CD4-positive, alpha-beta T cell treated with Interferon alpha-2 for 1 hour (primary cell): ENCODE data around the gene TMEM229B.

Source experiments
- DNase-seq, 2 donors: peaks; one replicate each; pipeline ENCODE4 v3.0.0-alpha.2; 2020 to 2022

The TMEM229B gene

DNA sequence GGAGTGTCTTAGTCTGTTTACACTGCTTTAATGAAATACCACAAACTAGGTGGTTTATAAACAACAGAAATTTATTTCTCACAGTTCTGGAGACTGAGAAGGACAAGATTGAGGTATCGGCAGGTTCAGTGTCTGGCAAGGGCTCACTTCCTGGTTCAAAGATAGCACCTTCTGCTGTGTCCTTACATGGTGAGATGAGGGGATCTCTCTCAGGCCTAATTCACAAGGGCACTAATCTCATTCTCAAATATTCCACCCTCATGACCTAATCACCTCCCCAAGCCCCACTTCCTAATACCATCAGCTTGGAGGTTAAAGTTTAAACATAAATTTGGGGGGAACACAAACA, 41.5 kb downstream of the TMEM229B start:
- DNase-seq, result no peak

DNA sequence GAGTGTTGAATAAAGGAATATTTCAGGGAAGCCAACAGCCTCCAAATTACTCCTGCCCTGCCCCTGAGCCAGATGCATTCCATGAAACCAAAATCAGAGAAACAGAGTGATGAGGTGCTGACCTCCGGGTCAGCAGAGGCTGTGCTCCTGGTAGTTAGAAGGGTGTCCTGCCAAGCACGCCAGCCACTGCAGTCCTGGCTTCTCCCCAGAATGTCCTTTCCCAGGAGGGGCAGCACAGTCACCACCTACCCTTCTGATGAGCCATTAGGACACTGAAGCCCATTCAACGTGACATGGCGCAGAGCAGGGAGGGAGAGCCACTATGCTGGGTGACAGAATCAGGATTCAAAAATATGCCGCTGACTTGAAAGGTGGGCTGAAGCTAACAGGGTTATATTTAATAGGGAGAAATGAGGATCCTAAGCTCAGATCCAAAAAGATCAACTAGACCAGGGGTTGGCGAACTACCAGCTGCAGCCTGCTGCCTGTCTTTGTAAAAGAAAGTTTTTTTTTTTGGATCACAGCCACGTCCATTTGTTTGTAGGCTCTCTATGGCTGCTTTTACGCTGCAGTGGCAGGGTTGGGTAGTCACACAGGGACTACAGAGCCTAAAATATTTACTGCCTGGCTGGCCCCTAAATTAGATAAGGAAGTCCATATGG, 42.0 kb downstream of the TMEM229B start:
- no peak for DNase-seq

DNA sequence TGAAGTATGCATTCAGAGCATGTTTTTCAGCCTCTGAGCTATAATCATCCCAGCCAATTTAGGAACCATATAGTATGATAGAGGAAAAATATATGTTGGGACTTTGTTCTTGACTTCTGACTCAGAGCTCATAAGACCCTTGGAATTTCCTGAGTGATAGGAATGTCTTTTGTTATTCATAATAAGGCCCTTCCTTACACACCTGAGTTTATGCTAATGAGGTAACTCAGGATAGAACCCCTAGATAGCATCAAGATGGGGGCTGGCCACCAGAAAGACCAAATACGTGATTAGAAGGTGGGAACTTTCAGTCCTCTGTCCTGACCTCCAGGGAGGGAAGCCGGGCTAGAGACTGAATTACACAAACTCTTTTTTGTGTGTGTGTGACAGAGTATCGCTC, 44.1 kb downstream of the TMEM229B start:
- DNase-seq, result no peak

GRCh38 chr14:67442139-67442906, 46.2 kb downstream of the TMEM229B start:
- DNase-seq, result no peak

GRCh38 chr14:67441672-67442071, 46.8 kb downstream of the TMEM229B start:
- DNase-seq, result no peak

DNA sequence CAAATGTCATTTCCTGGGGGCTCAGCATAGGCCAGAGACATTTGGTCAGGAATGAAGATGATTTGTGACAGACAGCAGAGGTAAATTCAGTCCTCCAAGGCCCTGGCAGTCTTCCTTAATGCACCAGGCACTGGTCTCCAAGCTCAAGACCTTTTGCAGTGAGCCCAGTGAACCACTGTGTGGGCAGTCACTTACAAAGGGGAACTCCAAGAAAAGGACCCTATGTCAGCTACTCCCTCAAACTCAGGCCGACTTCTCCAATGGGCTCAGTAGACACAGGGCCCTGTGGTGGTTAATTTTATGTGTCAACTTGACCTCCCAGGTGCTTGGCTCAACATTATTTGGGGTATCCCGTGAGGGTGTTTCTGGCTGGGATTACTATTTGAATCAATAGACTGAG, 47.3 kb downstream of the TMEM229B start:
- DNase-seq, result no peak

- DNase-seq, result no peak
Measured at GRCh38 chr14:67440513-67440912, 48.0 kb downstream of the TMEM229B start.

- no peak for DNase-seq
Measured at GRCh38 chr14:67438969-67439368, 49.6 kb downstream of the TMEM229B start.

GRCh38 chr14:67436006-67436866, 52.3 kb downstream of the TMEM229B start:
- DNase-seq, result no peak

GRCh38 chr14:67435603-67436002, 52.9 kb downstream of the TMEM229B start:
- DNase-seq, result no peak

DNA sequence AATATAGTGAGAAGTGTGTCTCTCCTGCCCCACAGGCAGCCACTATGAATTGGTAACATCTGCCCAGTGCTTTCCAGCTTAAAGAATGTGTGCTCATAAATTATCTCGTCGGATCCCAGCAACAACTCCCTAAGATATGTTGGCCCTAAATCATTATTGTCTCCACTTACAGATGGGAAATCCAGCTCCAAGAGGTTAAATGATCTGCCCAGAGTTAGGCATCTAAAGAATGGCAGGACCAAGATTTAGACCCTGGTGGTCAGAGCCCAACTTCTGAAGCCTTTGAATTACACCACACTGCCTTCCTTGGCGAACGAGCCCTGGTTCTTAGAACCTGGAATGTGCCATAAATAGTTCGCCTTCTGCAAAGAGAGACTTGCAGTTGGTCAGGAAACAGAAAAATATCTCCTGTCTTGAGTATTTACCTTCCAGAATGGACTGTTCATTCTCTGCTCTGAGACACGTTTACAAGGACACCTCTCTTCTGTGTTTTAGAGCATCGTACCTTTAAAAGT, 56.4 kb downstream of the TMEM229B start:
- DNase-seq, result no peak

DNA sequence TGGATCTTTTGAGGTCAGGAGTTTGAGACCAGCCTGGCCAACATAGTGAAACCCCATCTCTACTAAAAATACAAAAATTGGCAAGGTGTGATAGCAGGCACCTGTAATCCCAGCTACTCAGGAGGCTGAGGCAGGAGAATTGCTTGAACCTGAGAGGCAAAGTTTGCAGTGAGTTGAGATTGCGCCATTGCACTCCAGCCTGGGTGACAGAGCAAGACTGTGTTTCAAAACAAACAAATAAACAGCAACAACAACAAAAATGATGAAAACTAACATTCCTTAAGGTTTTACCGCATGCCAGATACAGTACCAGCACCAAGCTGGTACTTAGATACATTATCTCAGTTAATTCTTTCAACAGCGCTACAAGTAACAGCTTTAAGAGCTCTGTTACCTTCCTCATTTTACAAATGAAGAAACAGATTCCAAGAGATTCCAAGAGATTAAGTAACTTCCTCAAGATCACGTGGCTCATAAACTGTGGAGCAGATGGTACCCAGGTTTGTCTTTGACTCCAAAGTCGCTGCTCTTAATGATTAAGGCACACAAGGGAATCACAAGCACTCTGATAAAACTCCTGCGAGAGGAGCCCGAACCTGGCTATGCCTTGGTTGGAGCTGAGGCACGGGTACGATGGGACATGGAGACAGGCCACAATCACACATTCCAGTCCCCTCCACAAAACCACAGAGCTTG, 58.9 kb downstream of the TMEM229B start:
- DNase-seq, result no peak

DNA sequence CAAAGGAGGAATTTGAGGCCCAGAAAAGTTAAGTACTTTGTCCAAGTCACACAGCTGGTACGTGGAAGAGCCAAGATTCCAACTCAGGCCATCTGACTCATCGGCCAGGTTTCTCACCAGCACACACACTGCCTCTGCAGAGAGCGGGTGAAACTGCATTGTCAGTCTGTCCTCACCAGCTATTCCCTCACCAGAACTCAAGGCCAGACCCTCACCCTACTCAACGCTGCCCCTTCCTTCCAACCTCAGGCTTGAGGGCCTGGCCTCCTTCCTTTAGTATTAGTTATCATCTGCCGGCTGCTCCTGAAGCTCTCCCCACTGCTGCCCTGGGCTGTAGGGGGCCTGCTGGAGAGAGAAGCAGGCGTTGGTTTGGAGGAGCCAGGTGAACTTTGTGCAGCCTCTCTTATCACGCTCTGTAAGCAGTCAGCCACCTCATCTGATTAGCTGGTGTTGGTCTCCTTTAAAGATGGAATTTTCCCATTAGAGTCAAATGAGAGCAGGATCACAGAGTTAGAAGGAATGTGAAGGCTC, 60.0 kb downstream of the TMEM229B start:
- DNase-seq, result no peak

- DNase-seq, result peak; percentile 79 to 81
Measured at GRCh38 chr14:67426983-67427606, 61.4 kb downstream of the TMEM229B start.

DNA sequence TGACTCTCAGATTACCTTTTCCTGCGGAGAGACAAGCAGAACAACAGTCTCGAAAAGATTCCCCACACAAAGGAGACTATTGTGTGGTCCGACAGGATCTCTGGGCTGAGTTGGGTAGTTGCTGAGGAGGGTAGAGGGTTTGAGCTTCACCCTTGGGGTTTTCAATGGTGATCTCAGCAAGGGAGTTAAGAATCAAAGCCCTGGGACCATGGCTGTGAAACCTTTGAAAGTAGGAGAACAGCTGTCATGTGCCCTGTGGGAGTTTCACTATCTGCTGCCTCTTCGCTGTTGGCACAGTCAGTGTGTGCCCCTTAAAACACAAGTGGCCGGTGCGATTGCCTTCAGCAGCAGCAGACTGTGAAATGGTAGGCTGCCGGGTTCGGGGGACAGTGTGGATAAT, 62.4 kb downstream of the TMEM229B start:
- DNase-seq, result no peak

DNA sequence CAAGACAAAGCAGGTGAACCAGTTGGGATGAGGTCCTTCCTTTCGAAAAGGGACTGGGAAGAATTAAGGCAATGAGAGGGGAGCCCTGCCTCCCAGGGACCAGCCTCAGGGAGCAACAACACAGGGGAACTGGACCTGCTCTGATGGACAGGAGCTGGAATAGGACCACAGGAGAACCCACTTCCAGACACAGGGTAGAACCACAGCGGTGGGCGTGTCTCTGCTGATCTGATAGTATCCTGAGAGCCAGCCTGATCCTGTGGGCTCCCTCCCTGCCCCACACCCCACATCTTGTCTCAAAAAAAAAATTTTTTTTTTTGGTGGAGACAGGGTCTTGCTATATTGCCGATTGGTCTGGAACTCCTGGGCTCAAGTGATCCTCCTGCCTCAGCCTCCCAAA, 62.9 kb downstream of the TMEM229B start:
- DNase-seq, result no peak

DNA sequence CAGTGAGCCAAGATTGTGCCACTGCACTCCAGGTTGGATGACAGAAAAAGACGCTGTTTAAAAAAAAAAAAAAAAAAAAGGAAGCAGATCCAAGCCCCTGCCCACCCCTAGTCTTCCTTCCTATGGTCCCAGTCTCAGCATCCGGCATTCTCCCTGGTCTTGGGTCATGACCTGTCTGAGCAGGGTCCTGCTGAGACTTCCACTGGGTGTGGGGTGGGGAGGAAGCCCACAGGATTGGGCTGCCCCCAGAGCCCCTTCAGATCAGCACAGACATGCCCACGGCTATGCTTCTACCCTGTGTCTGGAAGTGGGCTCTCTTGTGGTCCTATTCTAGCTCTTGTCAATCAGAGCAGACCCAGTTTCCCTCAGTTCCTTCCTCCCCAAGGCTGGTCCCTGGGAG, 64.0 kb downstream of the TMEM229B start:
- DNase-seq, result no peak

DNA sequence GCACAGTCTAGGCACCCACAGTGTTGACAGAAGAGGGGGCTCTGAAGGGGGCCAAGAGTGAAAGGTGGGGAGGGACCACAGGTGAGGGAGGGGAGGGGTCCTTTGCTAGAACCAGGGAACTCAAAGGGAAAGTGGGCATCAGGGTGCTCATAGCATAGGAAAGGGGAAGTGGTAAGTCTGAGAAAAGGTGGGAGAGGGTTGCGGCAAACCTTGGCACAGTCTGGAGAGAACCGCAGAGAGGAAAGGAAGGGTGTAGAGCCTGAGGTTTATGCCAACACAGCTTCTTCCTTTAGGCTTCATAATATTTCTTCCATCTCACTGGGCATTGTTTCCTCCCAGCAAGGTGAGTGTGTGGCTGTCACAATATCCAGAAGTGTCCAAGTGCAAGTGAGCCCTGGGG, 65.1 kb downstream of the TMEM229B start:
- DNase-seq, result no peak

DNA sequence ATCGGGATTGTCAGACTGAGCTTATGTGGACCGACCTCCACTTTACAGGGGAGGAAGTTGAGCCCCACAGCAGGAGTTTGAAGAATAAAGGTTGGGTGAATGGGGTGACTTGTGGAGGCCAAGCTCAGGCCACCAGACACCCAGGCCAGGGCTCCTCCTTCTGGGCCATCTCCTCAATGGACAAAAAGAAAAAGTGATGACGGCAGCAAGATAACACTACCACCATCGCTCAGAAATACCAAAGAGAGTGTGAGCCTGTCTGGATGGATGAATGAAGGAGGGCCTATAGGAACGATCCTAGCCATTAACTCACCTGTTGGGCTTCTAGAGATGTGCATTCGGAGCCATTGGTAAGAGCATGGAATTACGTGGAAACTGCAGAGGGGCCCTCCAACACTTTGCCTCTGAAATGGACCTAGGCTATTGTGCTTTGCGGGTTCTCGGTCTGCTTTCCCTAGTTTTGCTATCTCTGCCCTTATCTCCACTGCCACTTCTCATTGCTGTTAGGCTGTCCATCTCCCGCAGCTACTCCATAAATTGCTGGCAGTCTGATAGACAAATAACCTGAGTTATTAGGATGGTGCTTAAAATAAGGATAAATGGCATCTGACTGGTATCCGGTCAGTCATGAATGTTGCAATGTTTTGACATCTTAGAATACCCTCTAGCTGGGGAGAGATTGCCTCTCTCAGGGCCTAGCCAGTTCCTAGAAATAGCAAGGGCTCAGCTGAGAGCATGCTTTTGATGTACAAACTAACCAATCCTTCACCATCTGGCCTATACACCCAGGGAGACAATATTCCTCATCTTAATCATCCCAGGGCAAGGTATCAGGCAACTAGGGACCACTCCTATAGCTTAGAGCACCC, 66.9 kb downstream of the TMEM229B start:
- no peak for DNase-seq
